ENCODE measurements around the gene PLCB4. TPM values are rescaled to one million over a fixed set of nuclear protein-coding genes. Genes with fewer than 3 reads are reported as not detected.

The PLCB4 gene
- polyA plus RNA-seq, 1 experiment = 8.8 TPM

DNA sequence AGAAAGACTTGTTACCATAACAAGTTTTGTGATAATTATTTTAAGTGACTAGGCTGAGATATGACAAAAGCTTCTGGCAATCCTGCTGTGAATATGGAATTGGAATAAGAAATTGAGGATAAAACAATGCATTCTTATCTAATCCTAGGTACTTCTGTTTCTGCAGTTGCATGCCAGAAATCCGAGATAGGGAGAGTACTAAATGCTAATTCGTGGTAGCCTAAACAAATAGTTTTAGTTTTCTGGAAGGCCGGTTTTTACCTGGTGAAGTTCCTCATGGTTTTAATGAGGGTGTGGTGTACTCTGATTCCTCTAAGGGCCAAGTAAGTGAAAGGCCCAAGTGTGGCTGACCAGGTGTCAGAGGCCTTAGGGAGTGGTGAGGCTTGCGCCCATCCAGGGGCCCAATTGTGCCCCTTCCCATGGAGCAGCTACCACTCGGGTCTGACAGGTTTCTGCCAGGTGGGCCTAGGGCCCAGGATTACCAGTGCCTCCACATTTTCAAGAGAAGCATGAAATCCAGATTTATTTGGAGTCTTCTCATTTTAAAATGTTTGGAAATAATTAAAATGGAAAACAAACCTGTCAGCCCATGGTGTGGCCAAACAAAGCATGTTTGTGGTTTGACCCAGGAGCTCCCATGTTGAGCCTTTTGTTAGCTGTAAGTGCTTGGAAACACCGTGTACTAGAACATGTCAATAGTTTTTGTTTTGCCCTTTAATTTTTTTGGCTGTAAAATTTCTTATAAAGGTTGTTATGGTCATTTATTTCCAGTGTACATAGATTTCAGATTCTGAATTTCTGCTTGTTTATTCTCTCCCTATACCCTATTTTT lies 6.6 kb downstream of the PLCB4 start:
- Histone ChIP-seq H3K4me3 (ENCODE audit: low read depth, low read length) (no peak overlapping the region), H3K27me3 (ENCODE audit: control insufficient read depth, insufficient read depth, low read length) (no peaks in the 10 kb centered on the region), H3K36me3 (ENCODE audit: control insufficient read depth, insufficient read depth, low read length) (no peaks in the 10 kb centered on the region)
- no peak for DNase-seq (ENCODE audit: low read depth)
- POLR2A ChIA-PET = interaction anchor here (0.7 kb wide), 1 partner anchor 16 kb away, joined by 3 read pairs; no protein-coding TSS in a partner anchor
- TF ChIP-seq, protein P1, sequence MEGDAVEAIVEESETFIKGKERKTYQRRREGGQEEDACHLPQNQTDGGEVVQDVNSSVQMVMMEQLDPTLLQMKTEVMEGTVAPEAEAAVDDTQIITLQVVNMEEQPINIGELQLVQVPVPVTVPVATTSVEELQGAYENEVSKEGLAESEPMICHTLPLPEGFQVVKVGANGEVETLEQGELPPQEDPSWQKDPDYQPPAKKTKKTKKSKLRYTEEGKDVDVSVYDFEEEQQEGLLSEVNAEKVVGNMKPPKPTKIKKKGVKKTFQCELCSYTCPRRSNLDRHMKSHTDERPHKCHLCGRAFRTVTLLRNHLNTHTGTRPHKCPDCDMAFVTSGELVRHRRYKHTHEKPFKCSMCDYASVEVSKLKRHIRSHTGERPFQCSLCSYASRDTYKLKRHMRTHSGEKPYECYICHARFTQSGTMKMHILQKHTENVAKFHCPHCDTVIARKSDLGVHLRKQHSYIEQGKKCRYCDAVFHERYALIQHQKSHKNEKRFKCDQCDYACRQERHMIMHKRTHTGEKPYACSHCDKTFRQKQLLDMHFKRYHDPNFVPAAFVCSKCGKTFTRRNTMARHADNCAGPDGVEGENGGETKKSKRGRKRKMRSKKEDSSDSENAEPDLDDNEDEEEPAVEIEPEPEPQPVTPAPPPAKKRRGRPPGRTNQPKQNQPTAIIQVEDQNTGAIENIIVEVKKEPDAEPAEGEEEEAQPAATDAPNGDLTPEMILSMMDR (IDR thresholded peaks at IDR 0.05; ENCODE audit: insufficient read depth, low read depth, low read length) = no peak
- CTCF ChIA-PET = interaction anchor here (0.6 to 1.0 kb wide), 2 partner anchors 11 to 15 kb away, joined by 3 read pairs; no protein-coding TSS in a partner anchor

DNA sequence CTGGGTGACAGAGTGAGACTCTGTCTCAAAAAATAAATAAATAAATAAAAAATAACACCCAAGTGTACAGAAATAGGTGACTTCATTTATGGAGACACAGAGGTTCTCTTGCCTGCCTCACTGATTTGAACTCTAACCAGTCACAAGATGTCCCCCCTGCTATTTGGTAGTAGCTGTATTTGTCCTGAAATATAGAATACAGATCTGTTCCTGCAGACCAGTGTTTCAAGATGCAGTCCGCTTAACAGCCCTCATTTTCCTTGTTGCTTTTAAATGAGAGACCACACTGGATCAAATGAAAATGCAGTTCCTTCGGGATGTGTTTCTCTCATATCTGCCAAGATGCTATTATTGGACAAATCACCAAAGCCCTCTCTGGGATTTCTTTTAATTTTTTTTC lies 7.6 kb downstream of the PLCB4 start:
- ChIA-PET CTCF (interaction anchor here (0.6 kb wide), 1 partner anchor 14 kb away, joined by 3 read pairs; no protein-coding TSS in a partner anchor), POLR2A (no interaction called here)
- Histone ChIP-seq H3K36me3 (ENCODE audit: control insufficient read depth, insufficient read depth, low read length) (no peaks in the 10 kb centered on the region), H3K27me3 (ENCODE audit: control insufficient read depth, insufficient read depth, low read length) (no peaks in the 10 kb centered on the region), H3K4me3 (ENCODE audit: low read depth, low read length) (no peak overlapping the region)
- TF ChIP-seq, protein P1 (IDR thresholded peaks at IDR 0.05; ENCODE audit: insufficient read depth, low read depth, low read length) = no peak
- DNase-seq (ENCODE audit: low read depth) = no peak

DNA sequence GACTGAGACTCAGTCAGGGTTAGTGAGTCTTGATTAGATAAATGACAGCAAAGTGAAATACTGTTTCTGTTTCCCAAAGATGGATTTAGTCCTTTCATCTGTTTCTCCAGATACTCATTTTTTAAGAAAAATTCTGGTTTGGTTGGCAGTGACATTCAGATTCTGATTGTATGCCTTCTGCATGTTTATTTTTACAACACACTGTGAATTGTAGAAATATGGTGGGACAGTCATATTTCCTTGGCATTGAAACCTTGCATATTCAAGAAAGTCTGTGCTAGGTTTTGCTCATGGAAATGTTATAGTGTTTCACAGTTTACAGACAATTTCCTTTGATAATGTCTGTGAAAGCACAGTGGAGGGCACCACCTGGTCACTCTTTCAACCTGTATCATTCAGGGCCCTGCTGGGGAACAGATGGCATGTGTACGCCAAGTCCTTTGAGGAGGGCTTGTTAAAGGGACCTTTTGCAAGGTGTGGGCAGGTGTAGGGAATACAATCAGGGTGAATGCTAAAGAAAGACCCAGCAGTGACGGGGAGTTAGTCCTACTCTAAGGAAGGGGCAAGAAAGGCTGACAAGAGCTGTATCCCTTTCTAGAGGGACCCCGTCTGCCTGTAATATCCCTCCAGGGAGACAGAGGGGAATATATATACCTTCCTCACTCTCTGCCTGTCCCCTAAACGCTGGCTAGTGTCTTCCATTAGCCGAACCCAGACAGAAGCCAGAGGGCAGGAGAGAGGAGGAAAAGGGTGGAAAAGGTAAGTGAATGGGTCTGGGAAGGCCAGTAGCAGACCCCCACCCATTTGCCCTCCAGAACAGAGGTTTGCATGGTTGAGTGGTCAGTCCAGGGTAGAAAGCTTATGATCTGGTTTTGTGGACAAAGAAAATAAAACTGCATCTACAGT lies 10.2 kb downstream of the PLCB4 start:
- DNase-seq (ENCODE audit: low read depth) = no peak
- H3K27me3 ChIP-seq (ENCODE audit: control insufficient read depth, insufficient read depth, low read length) = no peaks in the 10 kb centered on the region
- H3K36me3 ChIP-seq (ENCODE audit: control insufficient read depth, insufficient read depth, low read length) = no peaks in the 10 kb centered on the region
- TF ChIP-seq, protein P1 (IDR thresholded peaks at IDR 0.05; ENCODE audit: insufficient read depth, low read depth, low read length) = no peak
- no peak overlapping the region for H3K4me3 ChIP-seq (ENCODE audit: low read depth, low read length)
- POLR2A ChIA-PET = no interaction called here
- CTCF ChIA-PET = no interaction called here

DNA sequence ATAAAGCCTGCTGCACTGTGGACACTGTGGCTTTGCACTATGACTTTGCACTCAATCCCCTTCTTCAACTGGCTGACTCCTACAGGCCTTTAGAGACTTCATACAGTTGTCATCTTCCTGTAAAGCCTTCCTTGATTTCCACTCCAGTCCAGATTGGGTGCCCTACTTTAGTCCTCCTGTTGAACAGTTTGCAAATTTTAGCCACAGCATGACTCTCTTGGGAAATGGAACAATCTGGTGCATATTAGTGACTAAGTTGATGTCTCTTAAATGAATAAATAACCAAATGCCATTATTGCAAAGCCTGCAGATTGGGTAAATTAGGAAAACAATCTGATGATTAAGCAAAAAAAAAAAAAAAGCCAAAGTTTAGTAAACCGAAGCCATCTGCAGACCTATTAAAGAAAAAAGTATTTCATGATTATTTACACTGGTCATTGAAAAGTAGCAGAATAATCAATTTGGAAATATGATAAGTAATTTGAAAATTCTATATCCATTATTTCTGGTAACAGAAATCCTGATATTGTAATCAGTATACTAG lies 12.6 kb downstream of the PLCB4 start:
- DNase-seq (ENCODE audit: low read depth) = peak; percentile 42
- ChIA-PET POLR2A (no interaction called here), CTCF (interaction anchor here (1.0 kb wide), 1 partner anchor 228 kb away, joined by 4 read pairs; no protein-coding TSS in a partner anchor)

More for the DNA sequence above, 12.6 kb downstream of the PLCB4 start:
- TF ChIP-seq, protein P1 (IDR thresholded peaks at IDR 0.05; ENCODE audit: insufficient read depth, low read depth, low read length) = no peak
- Histone ChIP-seq H3K4me3 (ENCODE audit: low read depth, low read length) (no peak overlapping the region), H3K27me3 (ENCODE audit: control insufficient read depth, insufficient read depth, low read length) (no peaks in the 10 kb centered on the region), H3K36me3 (ENCODE audit: control insufficient read depth, insufficient read depth, low read length) (no peaks in the 10 kb centered on the region)

Data from BJ (cell line).